CD8-positive, alpha-beta memory T cell (primary cell): Measurements from ENCODE around the gene AGAP6. TPM values are rescaled to one million over a fixed set of nuclear protein-coding genes. Genes with fewer than 3 reads are reported as not detected.
"Not testable (repeated sequence)": the region's sequence is repeated elsewhere in the genome, so short reads cannot be mapped to it uniquely, and the experiment has no call there.

ENCODE experiments used
- CTCF ChIA-PET: fragments of 350-600 bp; sonication (Branson Sonifier 250); formaldehyde crosslinking; loops from one replicate; lab custom pipeline; 2021; ENCODE audit warnings: antibody characterized with exemption; lab: Charles Lee
- POLR2A ChIA-PET: fragments of 350-600 bp; sonication (Branson Sonifier 250); formaldehyde crosslinking; loops from one replicate; lab custom pipeline; 2021; ENCODE audit warnings: antibody characterized with exemption; lab: Charles Lee
- DNase-seq, 5 donors: peaks; one replicate each; pipeline versions ENCODE4 v3.0.0 to v3.0.0-alpha.2; 2020 to 2022; ENCODE audit warnings: mixed read lengths in 1 of 5
- H3K27ac ChIP-seq: one replicate; pipeline ENCODE4 v1.7.0; 2013; ENCODE audit warnings: low read depth, mild to moderate bottlenecking, low read length, moderate library complexity
- H3K27me3 ChIP-seq: 2 replicates; pipeline ENCODE4 v1.7.0; 2013; ENCODE audit warnings: low read length, mild to moderate bottlenecking; ENCODE audit not compliant: insufficient read depth, poor library complexity, severe bottlenecking
- H3K36me3 ChIP-seq: 2 replicates; pipeline ENCODE4 v1.7.0; 2013; ENCODE audit warnings: mild to moderate bottlenecking, low read length, moderate library complexity; ENCODE audit not compliant: insufficient read depth
- H3K4me1 ChIP-seq: 2 replicates; pipeline ENCODE4 v1.7.0; 2013; ENCODE audit warnings: mild to moderate bottlenecking, low read length, moderate library complexity; ENCODE audit not compliant: insufficient read depth
- H3K4me3 ChIP-seq: 2 replicates; pipeline ENCODE4 v1.7.0; 2013; ENCODE audit warnings: mild to moderate bottlenecking, low read length
- H3K9me3 ChIP-seq: 2 replicates; pipeline ENCODE4 v1.7.0; 2013; ENCODE audit warnings: mild to moderate bottlenecking, low read length
- H3K27ac Mint-ChIP-seq, 8 donors: one replicate each; pipeline ENCODE4 v1.8.0; 2020 to 2021; ENCODE audit warnings: mixed read lengths in 8 of 8, mild to moderate bottlenecking in 6 of 8, inconsistent platforms in 3 of 8, moderate library complexity in 3 of 8
- H3K27me3 Mint-ChIP-seq, 2 donors: one replicate each; pipeline ENCODE4 v1.8.0; 2020 to 2021; ENCODE audit warnings: mixed read lengths in 2 of 2, mild to moderate bottlenecking in 1 of 2, moderate library complexity in 1 of 2
- H3K36me3 Mint-ChIP-seq, 3 donors: one replicate each; pipeline ENCODE4 v1.8.0; 2020 to 2021; ENCODE audit warnings: mixed read lengths in 3 of 3, inconsistent platforms in 1 of 3, mild to moderate bottlenecking in 1 of 3
- H3K4me1 Mint-ChIP-seq, 3 donors: one replicate each; pipeline ENCODE4 v1.8.0; 2020 to 2021; ENCODE audit warnings: mixed read lengths in 3 of 3, inconsistent platforms in 1 of 3, mild to moderate bottlenecking in 1 of 3
- H3K4me3 Mint-ChIP-seq, 7 donors: one replicate each; pipeline ENCODE4 v1.8.0; 2020 to 2021; ENCODE audit warnings: mixed read lengths in 7 of 7, mild to moderate bottlenecking in 6 of 7, moderate library complexity in 4 of 7, inconsistent platforms in 2 of 7
- H3K9me3 Mint-ChIP-seq, 5 donors: one replicate each; pipeline ENCODE4 v1.8.0; 2020 to 2022; ENCODE audit warnings: mixed read lengths in 5 of 5, mild to moderate bottlenecking in 3 of 5, moderate library complexity in 2 of 5, inconsistent platforms in 1 of 5
- polyA plus RNA-seq: library from polyadenylated mRNA; unstranded; fragments of 300-500 nt; fragmentation: Illumina TruSeq; gene quantifications from one replicate; pipeline ENCODE4 v1.2.3, GENCODE V29; 2021
- total RNA-seq, 2 experiments: library from RNA; stranded (reverse); gene quantifications; one replicate each; pipeline ENCODE4 v1.2.3, GENCODE V29; 2021

AGAP6 gene
- total and polyA plus RNA-seq, 3 experiments from 2014 or later: 1.8 to 14.8 (median 14.3) TPM

- H3K36me3 ChIP-seq, H3K9me3 ChIP-seq, H3K4me1 ChIP-seq, H3K4me1 Mint-ChIP-seq, H3K9me3 Mint-ChIP-seq, POLR2A ChIA-PET, H3K27ac Mint-ChIP-seq, H3K27me3 Mint-ChIP-seq, H3K4me3 Mint-ChIP-seq, DNase-seq, H3K27ac ChIP-seq, CTCF ChIA-PET, H3K4me3 ChIP-seq, H3K36me3 Mint-ChIP-seq, H3K27me3 ChIP-seq: not testable (repeated sequence)
These were observed 29.4 kb downstream of the AGAP6 start for GRCh38 chr10:50017646-50018045.

GRCh38 chr10:50019279-50019678, 31.1 kb downstream of the AGAP6 start:
- H3K4me1 Mint-ChIP-seq, H3K4me1 ChIP-seq, H3K9me3 Mint-ChIP-seq, H3K27ac ChIP-seq, DNase-seq, H3K27me3 ChIP-seq, H3K27me3 Mint-ChIP-seq, H3K27ac Mint-ChIP-seq, CTCF ChIA-PET, H3K4me3 ChIP-seq, POLR2A ChIA-PET, H3K36me3 ChIP-seq, H3K4me3 Mint-ChIP-seq, H3K36me3 Mint-ChIP-seq, H3K9me3 ChIP-seq: not testable (repeated sequence)

- CTCF ChIA-PET, POLR2A ChIA-PET, H3K9me3 Mint-ChIP-seq, H3K27ac ChIP-seq, H3K27ac Mint-ChIP-seq, H3K4me1 Mint-ChIP-seq, H3K9me3 ChIP-seq, H3K4me3 Mint-ChIP-seq, H3K36me3 ChIP-seq, H3K36me3 Mint-ChIP-seq, H3K27me3 Mint-ChIP-seq, H3K4me3 ChIP-seq, H3K27me3 ChIP-seq, H3K4me1 ChIP-seq, DNase-seq: not testable (repeated sequence)
These were observed 32.3 kb downstream of the AGAP6 start for GRCh38 chr10:50020451-50021024.

GRCh38 chr10:50021646-50022045, 33.4 kb downstream of the AGAP6 start:
- H3K36me3 Mint-ChIP-seq: no peaks in the 10 kb centered on the region
- H3K27me3 Mint-ChIP-seq: peaks cover 15% of the 10 kb centered on the region in 2 donors
- H3K9me3 ChIP-seq: no peaks in the 10 kb centered on the region

GRCh38 chr10:50024716-50025383, 36.6 kb downstream of the AGAP6 start:
- CTCF ChIA-PET, H3K36me3 ChIP-seq, DNase-seq, H3K4me1 Mint-ChIP-seq, H3K27ac ChIP-seq, H3K36me3 Mint-ChIP-seq, H3K27ac Mint-ChIP-seq, H3K9me3 ChIP-seq, H3K4me3 ChIP-seq, POLR2A ChIA-PET, H3K4me1 ChIP-seq, H3K9me3 Mint-ChIP-seq, H3K27me3 ChIP-seq: not testable (repeated sequence)
- Mint-ChIP-seq H3K4me3 (peak overlapping the region in 1 of 7 donors; percentile 41), H3K27me3 (peaks cover 24 to 34% of the 10 kb centered on the region in 2 donors)

More at GRCh38 chr10:50021646-50022045, 33.4 kb downstream of the AGAP6 start:
- Histone ChIP-seq H3K27ac (no peak overlapping the region), H3K4me3 (no peak overlapping the region), H3K27me3 (no peaks in the 10 kb centered on the region), H3K36me3 (no peaks in the 10 kb centered on the region), H3K4me1 (no peaks in the 10 kb centered on the region)
- CTCF ChIA-PET: no interaction called here
- DNase-seq: no peak
- no peaks in the 10 kb centered on the region for H3K4me1 Mint-ChIP-seq
- no peaks in the 10 kb centered on the region for H3K9me3 Mint-ChIP-seq
- POLR2A ChIA-PET: no interaction called here
- H3K4me3 Mint-ChIP-seq: no peak overlapping the region
- no peak overlapping the region for H3K27ac Mint-ChIP-seq

- H3K27ac ChIP-seq: no peak overlapping the region
- CTCF ChIA-PET: no interaction called here
- POLR2A ChIA-PET: no interaction called here
- no peaks in the 10 kb centered on the region for H3K36me3 Mint-ChIP-seq
- peaks cover 24 to 37% of the 10 kb centered on the region in 2 donors for H3K27me3 Mint-ChIP-seq
- no peaks in the 10 kb centered on the region for H3K9me3 Mint-ChIP-seq
- H3K9me3 ChIP-seq: no peaks in the 10 kb centered on the region
- no peak overlapping the region for H3K4me3 ChIP-seq
- no peak for DNase-seq
- H3K4me1 Mint-ChIP-seq: no peaks in the 10 kb centered on the region
- no peak overlapping the region for H3K27ac Mint-ChIP-seq
- H3K36me3 ChIP-seq: no peaks in the 10 kb centered on the region
- no peaks in the 10 kb centered on the region for H3K4me1 ChIP-seq
- no peak overlapping the region for H3K4me3 Mint-ChIP-seq
- no peaks in the 10 kb centered on the region for H3K27me3 ChIP-seq
These were observed 37.4 kb downstream of the AGAP6 start for GRCh38 chr10:50025627-50026026.

GRCh38 chr10:50027195-50027594, 39.0 kb downstream of the AGAP6 start:
- Mint-ChIP-seq H3K9me3 (no peaks in the 10 kb centered on the region), H3K27me3 (peaks cover 24 to 37% of the 10 kb centered on the region in 2 donors), H3K4me1 (no peaks in the 10 kb centered on the region), H3K4me3 (no peak overlapping the region), H3K27ac (no peak overlapping the region), H3K36me3 (no peaks in the 10 kb centered on the region)
- Histone ChIP-seq H3K9me3 (no peaks in the 10 kb centered on the region), H3K27ac (no peak overlapping the region), H3K4me3 (no peak overlapping the region), H3K4me1 (no peaks in the 10 kb centered on the region), H3K27me3 (no peaks in the 10 kb centered on the region), H3K36me3 (no peaks in the 10 kb centered on the region)
- POLR2A ChIA-PET: no interaction called here
- DNase-seq: no peak
- CTCF ChIA-PET: no interaction called here

GRCh38 chr10:50033481-50033880, 45.3 kb downstream of the AGAP6 start:
- no peak overlapping the region for H3K27ac Mint-ChIP-seq
- DNase-seq: no peak
- H3K27me3 Mint-ChIP-seq: peaks cover 4 to 18% of the 10 kb centered on the region in 2 donors
- no peaks in the 10 kb centered on the region for H3K9me3 Mint-ChIP-seq
- H3K4me1 Mint-ChIP-seq: no peaks in the 10 kb centered on the region
- H3K4me3 Mint-ChIP-seq: no peak overlapping the region
- CTCF ChIA-PET: no interaction called here
- H3K27ac ChIP-seq: no peak overlapping the region
- no peaks in the 10 kb centered on the region for H3K27me3 ChIP-seq
- POLR2A ChIA-PET: no interaction called here
- H3K9me3 ChIP-seq: no peaks in the 10 kb centered on the region
- H3K36me3 ChIP-seq: no peaks in the 10 kb centered on the region
- H3K4me1 ChIP-seq: no peaks in the 10 kb centered on the region
- H3K36me3 Mint-ChIP-seq: no peaks in the 10 kb centered on the region
- H3K4me3 ChIP-seq: no peak overlapping the region
